Activated CD8-positive, alpha-beta memory T cell treated with anti-CD3 and anti-CD28 coated beads for 36 hours (primary cell): ENCODE results near the gene PIGN. TPM values are rescaled to one million over a fixed set of nuclear protein-coding genes. Genes with fewer than 3 reads are reported as not detected.

ENCODE experiments used
- CTCF ChIA-PET: fragments of 350-600 bp; sonication (Branson Sonifier 250); formaldehyde crosslinking; loops from one replicate; lab custom pipeline; 2021; ENCODE audit warnings: antibody characterized with exemption; lab: Charles Lee
- POLR2A ChIA-PET: fragments of 350-600 bp; sonication (Branson Sonifier 250); formaldehyde crosslinking; loops from one replicate; lab custom pipeline; 2021; ENCODE audit warnings: antibody characterized with exemption; lab: Charles Lee
- total RNA-seq, 2 experiments: library from RNA; stranded (reverse); gene quantifications; one replicate each; pipeline ENCODE4 v1.2.3, GENCODE V29; 2021

PIGN gene
- total RNA-seq, 2 experiments from 2014 or later: 23.0 to 24.8 TPM

DNA sequence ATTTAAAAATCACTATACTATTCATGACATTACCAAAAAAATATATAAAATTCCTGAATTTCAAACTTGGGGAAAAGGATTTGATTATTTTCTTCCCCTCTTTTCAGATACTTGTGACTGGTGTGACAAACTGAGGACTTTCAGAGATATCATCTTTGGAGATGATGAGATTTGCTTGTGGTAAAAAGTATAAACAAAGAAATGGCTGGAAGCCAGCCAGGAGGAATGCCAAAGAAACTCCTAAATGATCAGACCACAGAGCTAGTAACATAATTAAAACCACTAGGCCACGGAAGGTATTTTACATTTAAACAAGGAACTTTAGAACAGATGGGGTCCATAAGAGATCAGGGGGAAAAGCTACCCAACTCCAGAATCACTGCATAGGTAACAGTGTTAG is 58.7 kb downstream of the PIGN start:
- ChIA-PET CTCF (no interaction called here), POLR2A (no interaction called here)

DNA sequence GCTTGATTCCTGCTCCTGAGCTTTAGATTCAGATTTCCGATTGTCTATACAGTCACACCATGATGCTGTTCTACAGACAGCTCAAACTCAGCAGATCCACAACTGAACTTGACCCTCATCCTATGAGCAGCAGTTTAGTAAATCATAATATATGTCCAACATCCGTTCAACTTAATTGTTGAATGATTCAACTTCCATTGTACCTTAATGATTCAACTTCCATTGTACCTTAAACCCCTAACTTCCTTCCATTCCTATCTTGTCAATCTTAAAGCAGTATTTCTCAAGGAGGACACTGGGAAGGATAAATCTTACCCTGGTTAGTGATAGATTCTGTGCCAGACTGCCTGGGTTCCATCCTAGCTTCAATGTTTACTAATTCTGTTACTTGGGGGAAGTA is 60.1 kb downstream of the PIGN start:
- POLR2A ChIA-PET: no interaction called here
- CTCF ChIA-PET: no interaction called here

- ChIA-PET CTCF (no interaction called here), POLR2A (no interaction called here)
Observed at GRCh38 chr18:62125702-62126101, 61.2 kb downstream of the PIGN start.

DNA sequence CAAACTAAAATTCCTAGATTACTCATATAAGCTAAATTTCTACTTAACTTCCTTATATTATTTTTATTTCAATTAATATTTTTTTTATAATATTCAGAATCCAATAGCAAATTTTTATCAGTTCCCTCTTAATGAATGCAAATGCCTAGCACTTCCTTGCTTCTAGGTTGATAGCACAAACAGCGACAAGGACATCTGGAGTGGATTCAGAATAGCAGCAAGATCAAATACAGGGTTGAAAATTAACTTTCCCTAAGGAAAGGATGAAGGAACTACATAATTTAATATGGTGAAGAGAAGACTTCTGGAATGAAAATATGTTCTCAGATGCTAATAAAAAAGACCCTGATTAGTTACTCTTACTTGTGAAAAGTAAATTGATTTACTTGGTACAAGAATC is 64.5 kb downstream of the PIGN start:
- ChIA-PET POLR2A (no interaction called here), CTCF (no interaction called here)

GRCh38 chr18:62119884-62120283 is 67.0 kb downstream of the PIGN start:
- ChIA-PET CTCF (no interaction called here), POLR2A (no interaction called here)

- ChIA-PET POLR2A (no interaction called here), CTCF (no interaction called here)
Observed at GRCh38 chr18:62118328-62118727, 68.5 kb downstream of the PIGN start.

- ChIA-PET POLR2A (no interaction called here), CTCF (no interaction called here)
Observed at GRCh38 chr18:62109676-62110075, 77.2 kb downstream of the PIGN start.

DNA sequence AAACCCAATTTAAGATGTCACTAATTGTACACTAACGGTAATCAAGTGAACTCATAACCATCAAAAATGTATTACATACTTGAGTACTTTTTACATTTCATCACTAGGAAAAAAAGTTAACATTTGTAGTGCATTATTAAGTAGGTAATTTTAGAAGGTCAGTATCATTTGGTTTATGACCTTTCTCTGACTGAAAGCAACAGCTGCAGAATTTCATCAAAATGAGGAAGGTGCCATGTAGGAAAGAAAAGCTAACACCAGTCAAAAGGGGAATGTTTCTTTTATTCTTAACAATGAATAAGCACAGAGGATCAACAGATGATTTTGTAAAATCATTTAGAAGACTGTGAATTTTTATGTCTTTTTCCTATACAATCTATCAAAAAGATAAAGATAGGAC is 79.0 kb downstream of the PIGN start:
- CTCF ChIA-PET: no interaction called here

DNA sequence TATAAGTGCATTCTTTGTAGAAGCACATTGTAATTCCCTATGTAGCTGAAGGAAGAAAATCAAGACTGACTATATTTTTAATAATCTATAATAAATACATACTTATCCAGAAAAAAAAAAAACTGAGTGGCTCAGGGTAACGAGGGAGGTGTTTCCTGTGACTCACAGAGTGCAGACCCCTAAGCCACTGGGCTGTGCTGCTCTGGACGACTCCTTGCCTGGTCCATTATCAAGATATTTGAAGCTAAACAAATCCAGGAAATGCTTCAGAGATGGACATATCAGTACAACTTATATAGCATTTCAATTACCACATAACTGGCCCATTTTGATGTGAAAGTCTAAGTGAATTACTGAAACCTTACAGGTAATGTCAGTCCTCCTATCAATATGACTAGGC is 80.6 kb downstream of the PIGN start:
- ChIA-PET POLR2A (no interaction called here), CTCF (no interaction called here)

More for the DNA sequence above, 79.0 kb downstream of the PIGN start:
- POLR2A ChIA-PET: no interaction called here

GRCh38 chr18:62105376-62105775 is 81.5 kb downstream of the PIGN start:
- ChIA-PET CTCF (no interaction called here), POLR2A (no interaction called here)

DNA sequence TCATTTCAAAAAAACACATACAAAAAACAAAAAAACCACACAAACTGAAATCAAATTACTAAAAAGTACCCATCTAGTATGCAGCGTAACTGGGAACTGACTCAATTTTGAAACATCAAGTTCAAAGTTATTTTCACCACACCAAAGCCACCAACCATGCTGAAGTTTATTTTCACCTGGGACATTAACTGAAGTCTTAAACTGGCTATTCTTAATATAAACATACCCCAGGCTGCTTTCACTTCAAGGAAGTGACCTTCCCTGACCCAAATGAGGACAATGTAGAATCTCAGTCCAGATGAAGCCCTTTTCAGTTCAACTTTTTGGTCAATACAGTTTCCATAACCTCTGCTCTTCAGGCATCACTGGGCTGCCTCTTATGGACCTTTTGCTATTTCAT is 84.6 kb downstream of the PIGN start:
- ChIA-PET POLR2A (no interaction called here), CTCF (no interaction called here)

- POLR2A ChIA-PET: no interaction called here
- CTCF ChIA-PET: no interaction called here
Observed at GRCh38 chr18:62101321-62101721, 85.5 kb downstream of the PIGN start.

- POLR2A ChIA-PET: no interaction called here
- CTCF ChIA-PET: no interaction called here
Observed at GRCh38 chr18:62098960-62099359, 87.9 kb downstream of the PIGN start.

GRCh38 chr18:62097698-62098097 is 89.2 kb downstream of the PIGN start:
- POLR2A ChIA-PET: no interaction called here
- CTCF ChIA-PET: no interaction called here

DNA sequence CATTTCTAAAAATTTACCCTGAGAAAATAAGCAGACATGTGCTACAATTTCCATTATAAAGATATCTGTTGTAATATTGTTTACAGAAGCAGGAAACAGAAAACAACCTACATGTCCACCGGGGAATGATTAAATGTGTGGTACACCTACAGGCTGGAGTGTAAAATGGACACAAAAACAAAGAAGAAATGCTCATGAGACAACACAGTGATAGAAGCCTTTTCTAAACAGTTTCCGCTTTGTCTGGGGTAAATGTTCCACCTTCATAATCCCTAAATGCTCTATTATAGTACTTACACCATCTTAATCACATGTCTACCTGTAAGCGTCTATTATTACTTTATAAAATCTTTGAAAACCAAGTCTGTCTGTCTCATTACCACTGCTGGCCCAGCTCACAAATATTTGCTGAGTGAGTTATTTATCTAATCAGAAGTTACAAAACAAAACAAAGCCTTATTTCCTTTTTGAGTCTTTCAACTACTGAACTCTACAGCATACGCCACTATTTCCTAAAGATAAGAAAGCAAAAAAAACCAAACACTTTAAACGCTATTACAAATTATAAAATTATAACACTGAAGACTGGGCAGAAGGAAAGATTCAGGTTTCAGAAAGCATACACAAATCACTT is 95.3 kb downstream of the PIGN start:
- CTCF ChIA-PET: no interaction called here
- POLR2A ChIA-PET: no interaction called here

GRCh38 chr18:62089174-62089573 is 97.7 kb downstream of the PIGN start:
- CTCF ChIA-PET: no interaction called here

GRCh38 chr18:62088156-62088555 is 98.7 kb downstream of the PIGN start:
- POLR2A ChIA-PET: no interaction called here
- CTCF ChIA-PET: no interaction called here

More at GRCh38 chr18:62089174-62089573, 97.7 kb downstream of the PIGN start:
- POLR2A ChIA-PET: no interaction called here

GRCh38 chr18:62085756-62086155 is 101.1 kb downstream of the PIGN start:
- CTCF ChIA-PET: no interaction called here

DNA sequence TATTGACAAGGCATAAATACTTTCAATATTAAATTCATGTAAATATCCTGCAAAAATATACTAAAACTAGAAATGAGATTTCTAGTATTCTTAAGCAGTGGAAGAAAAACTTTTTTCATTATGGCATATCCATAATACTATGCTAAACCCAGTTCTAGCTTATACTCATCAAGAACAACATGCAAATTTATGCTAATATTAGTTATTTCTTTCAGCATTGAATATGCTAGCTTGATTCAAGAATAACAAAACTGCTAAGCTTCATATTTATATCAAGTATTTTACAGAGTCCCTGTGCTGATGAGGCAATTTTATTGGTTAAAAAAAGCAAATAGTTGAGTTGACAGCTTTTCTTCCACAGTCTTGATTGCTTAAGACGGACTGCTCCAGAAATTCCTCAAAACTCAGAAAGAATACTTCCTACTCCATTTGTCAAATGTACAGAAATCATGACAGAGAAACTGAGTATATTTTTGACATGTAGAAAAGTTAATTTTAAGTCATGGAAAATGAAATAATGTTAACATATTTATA is 105.0 kb downstream of the PIGN start:
- ChIA-PET POLR2A (no interaction called here), CTCF (no interaction called here)

More at GRCh38 chr18:62085756-62086155, 101.1 kb downstream of the PIGN start:
- POLR2A ChIA-PET: no interaction called here

DNA sequence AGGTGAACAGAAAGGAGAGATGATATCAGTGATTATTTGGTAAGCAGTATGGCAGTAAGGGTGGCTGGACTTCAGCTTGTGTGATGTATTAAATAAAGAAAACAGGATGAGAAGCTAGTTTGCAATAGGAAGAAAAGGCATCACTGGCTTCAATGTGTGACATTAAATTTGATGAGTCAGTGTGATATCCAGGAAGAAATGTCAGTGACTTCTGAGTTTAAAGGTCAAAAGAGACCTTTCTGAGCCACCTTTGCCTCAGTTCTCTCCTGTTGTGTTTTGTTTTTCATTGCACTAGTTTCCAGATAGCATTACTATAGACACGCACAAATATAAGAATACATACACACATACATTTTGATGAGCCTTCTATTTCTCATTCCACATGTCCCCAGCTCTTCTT is 105.6 kb downstream of the PIGN start:
- POLR2A ChIA-PET: no interaction called here
- CTCF ChIA-PET: no interaction called here

GRCh38 chr18:62080172-62080900 is 106.5 kb downstream of the PIGN start:
- CTCF ChIA-PET: no interaction called here
- POLR2A ChIA-PET: interaction anchor here (0.6 kb wide), 1 partner anchor 136 kb away, joined by 3 read pairs; no protein-coding TSS in a partner anchor
